B cell (primary cell): Measurements from ENCODE around the gene DLG2. TPM values are rescaled to one million over a fixed set of nuclear protein-coding genes. Genes with fewer than 3 reads are reported as not detected.
"Not testable (repeated sequence)": the region's sequence is repeated elsewhere in the genome, so short reads cannot be mapped to it uniquely, and the experiment has no call there.

Experiments
- ATAC-seq: fragments of 200-7000 bp; cut with Tn5 transposase; one replicate; pipeline ENCODE4 v1.10.0; 2021; ENCODE audit warnings: low read depth, mild to moderate bottlenecking, moderate number of reproducible peaks, moderate library complexity
- CTCF ChIA-PET: fragments of 350-600 bp; sonication (Branson Sonifier 250); formaldehyde crosslinking; loops from one replicate; lab custom pipeline; 2021; ENCODE audit warnings: antibody characterized with exemption, inconsistent platforms; lab: Charles Lee
- POLR2A ChIA-PET: fragments of 350-600 bp; sonication (Branson Sonifier 250); formaldehyde crosslinking; loops from one replicate; lab custom pipeline; 2021; ENCODE audit warnings: antibody characterized with exemption; lab: Charles Lee
- DNase-seq: peaks from one replicate; pipeline ENCODE4 v3.0.0; 2013
- H2AFZ ChIP-seq: 2 replicates; pipeline ENCODE4 v1.6.1; 2012; ENCODE audit warnings: mild to moderate bottlenecking, low read depth, low read length; ENCODE audit not compliant: insufficient read depth, poor library complexity, severe bottlenecking
- H3K27ac ChIP-seq, 2 donors: 1 replicate in 1 of 2; 2 replicates in 1 of 2; pipeline ENCODE4 v1.5.1; 2012 to 2013; ENCODE audit warnings: low read length in 2 of 2, mild to moderate bottlenecking in 2 of 2, moderate library complexity in 1 of 2
- H3K27me3 ChIP-seq, 4 experiments: fragments of 200-600 bp in 1 of 4; sonication (generic) in 1 of 4; replicated peaks in 1 of 4; 1 replicate in 2 of 4; 2 replicates in 2 of 4; pipeline versions ENCODE4 v1.6.1 to v1.7.0; 2013 to 2016; ENCODE audit warnings: low read length in 3 of 4, mild to moderate bottlenecking in 2 of 4, mixed read lengths in 1 of 4, moderate library complexity in 1 of 4; ENCODE audit not compliant: insufficient read depth in 4 of 4, control insufficient read depth in 3 of 4; ENCODE audit errors: control extremely low read depth in 1 of 4
- H3K36me3 ChIP-seq, 2 experiments: replicated peaks in 1 of 2; 1 replicate in 1 of 2; 2 replicates in 1 of 2; pipeline versions ENCODE4 v1.6.1 to v1.7.1; 2013; ENCODE audit warnings: low read length in 1 of 2; ENCODE audit not compliant: insufficient read depth in 2 of 2, control insufficient read depth in 1 of 2; ENCODE audit errors: control extremely low read depth in 1 of 2, extremely low read depth in 1 of 2
- H3K4me1 ChIP-seq, 2 donors: fragments of 200-600 bp in 1 of 2; sonication (generic) in 1 of 2; 1 replicate in 1 of 2; 2 replicates in 1 of 2; pipeline versions ENCODE4 v1.5.1 to v1.6.1; 2013 to 2017; ENCODE audit warnings: low read length in 2 of 2; ENCODE audit not compliant: control insufficient read depth in 2 of 2, insufficient read depth in 2 of 2
- H3K4me2 ChIP-seq: replicated peaks from 2 replicates; pipeline ENCODE3; 2012; ENCODE audit warnings: mild to moderate bottlenecking, low read depth, low read length; ENCODE audit not compliant: poor library complexity, severe bottlenecking
- H3K4me3 ChIP-seq, 5 experiments: fragments of 200-600 bp in 1 of 5; sonication (generic) in 1 of 5; 1 replicate in 3 of 5; 2 replicates in 2 of 5; pipeline versions ENCODE4 v1.5.1 to v1.7.0; 2011 to 2016; ENCODE audit warnings: low read length in 4 of 5, mild to moderate bottlenecking in 4 of 5, low read depth in 2 of 5, control low read depth in 1 of 5, moderate library complexity in 1 of 5; ENCODE audit not compliant: insufficient read depth in 1 of 5; ENCODE audit errors: control extremely low read depth in 1 of 5, extremely low read depth in 1 of 5
- H3K79me2 ChIP-seq: fragments of 200-600 bp; sonication (generic); one replicate; pipeline ENCODE4 v1.6.0; 2016; ENCODE audit warnings: low read length; ENCODE audit not compliant: control insufficient read depth, insufficient read depth
- H3K9ac ChIP-seq: fragments of 200-600 bp; sonication (generic); 2 replicates; pipeline ENCODE4 v1.6.1; 2017; ENCODE audit warnings: mild to moderate bottlenecking, low read length, moderate library complexity
- H3K9me3 ChIP-seq, 3 donors: one replicate each; pipeline versions ENCODE4 v1.6.1 to v1.7.1; 2013; ENCODE audit warnings: low read length in 2 of 3; ENCODE audit not compliant: control insufficient read depth in 2 of 3, insufficient read depth in 1 of 3; ENCODE audit errors: control extremely low read depth in 1 of 3
- H4K20me1 ChIP-seq: 2 replicates; pipeline ENCODE4 v1.6.0; 2012; ENCODE audit warnings: mild to moderate bottlenecking, low read length; ENCODE audit not compliant: insufficient read depth, control insufficient read depth, poor library complexity, severe bottlenecking
- H3K27ac Mint-ChIP-seq: one replicate; pipeline ENCODE4 v1.8.0; 2021; ENCODE audit warnings: mixed read lengths
- H3K27me3 Mint-ChIP-seq: one replicate; pipeline ENCODE4 v1.8.0; 2021; ENCODE audit warnings: mixed read lengths
- H3K4me1 Mint-ChIP-seq: one replicate; pipeline ENCODE4 v1.8.0; 2021; ENCODE audit warnings: mixed read lengths
- H3K4me3 Mint-ChIP-seq: one replicate; pipeline ENCODE4 v1.8.0; 2021; ENCODE audit warnings: mixed read lengths
- H3K9me3 Mint-ChIP-seq: one replicate; pipeline ENCODE4 v1.8.0; 2022; ENCODE audit warnings: mixed read lengths; ENCODE audit not compliant: insufficient read depth
- CTCF ChIP-seq: fragments of 200-600 bp; IDR thresholded peaks from one replicate; pipeline ENCODE4 v1.8.0; 2022; ENCODE audit warnings: antibody characterized with exemption, mild to moderate bottlenecking
- EZH2 ChIP-seq: IDR thresholded peaks from 2 replicates; pipeline ENCODE4 v1.6.1; 2012; ENCODE audit warnings: borderline replicate concordance, low read depth, mild to moderate bottlenecking, moderate library complexity, low read length; ENCODE audit not compliant: insufficient read depth, poor library complexity, severe bottlenecking
- WGBS: methylation state at CpG from one replicate; pipeline ENCODE4 v1.1.5; 2013; ENCODE audit warnings: missing lambda C conversion rate; ENCODE audit not compliant: insufficient coverage; 5-methylcytosine and 5-hydroxymethylcytosine counted together
- intact Hi-C: fragments of 100-400 bp; cut with micrococcal nuclease; formaldehyde crosslinking; loops from one replicate; pipeline ENCODE4 v1.10.0; 2022
- polyA plus RNA-seq: library from polyadenylated mRNA; depleted of rRNA; stranded (reverse); fragments of >200 nt; gene quantifications from 2 replicates; pipeline ENCODE4 v1.2.3, GENCODE V29; 2012
- total RNA-seq, 2 donors: library from RNA; stranded (reverse); fragments of 120-200 nt in 1 of 2; gene quantifications; 1 replicate in 1 of 2; 2 replicates in 1 of 2; pipeline versions ENCODE4 v1.2.3 to v1.2.4, GENCODE V29; 2013 to 2022

DLG2 gene
- total and polyA plus RNA-seq, 2 donors (not counting 1 experiment from before 2014, with no cell fraction given): 0.54 to 5.4 TPM

GRCh38 chr11:84788220-84788619 is 838.9 kb downstream of the DLG2 start:
- CTCF ChIA-PET: no interaction called here
- no CpG with 5 or more reads among the region's 4 CpGs for WGBS
- no peak overlapping the region for H3K4me3 Mint-ChIP-seq
- no peak for TF ChIP-seq CTCF
- TF ChIP-seq EZH2: no peak
- Histone ChIP-seq H3K36me3 (no peaks in the 10 kb centered on the region), H3K27me3 (no peaks in the 10 kb centered on the region), H3K9ac (no peak overlapping the region), H3K4me3 (no peak overlapping the region), H4K20me1 (no peaks in the 10 kb centered on the region), H3K9me3 (no peaks in the 10 kb centered on the region), H2AFZ (no peak overlapping the region), H3K4me2 (no peak overlapping the region), H3K4me1 (no peaks in the 10 kb centered on the region), H3K79me2 (no peaks in the 10 kb centered on the region), H3K27ac (no peak overlapping the region)
- POLR2A ChIA-PET: no interaction called here
- H3K27ac Mint-ChIP-seq: no peak overlapping the region
- no peak for DNase-seq
- no peaks in the 10 kb centered on the region for H3K27me3 Mint-ChIP-seq
- ATAC-seq: no peak
- H3K4me1 Mint-ChIP-seq: peaks cover 4% of the 10 kb centered on the region
- intact Hi-C loops: loop anchor here (10.0 kb wide), 1 partner anchor 377 kb away; no protein-coding TSS in a partner anchor
- H3K9me3 Mint-ChIP-seq: peaks cover 8% of the 10 kb centered on the region

- CTCF ChIA-PET: interaction anchor here (0.7 to 1.1 kb wide), 2 partner anchors 225 to 381 kb away, joined by 3 read pairs; no protein-coding TSS in a partner anchor
Measured at GRCh38 chr11:84784158-84784557, 843.0 kb downstream of the DLG2 start.

More at GRCh38 chr11:84784158-84784557, 843.0 kb downstream of the DLG2 start:
- H3K9ac ChIP-seq, H3K27ac Mint-ChIP-seq, H3K27me3 ChIP-seq, H4K20me1 ChIP-seq, DNase-seq, H3K27ac ChIP-seq, H3K27me3 Mint-ChIP-seq, POLR2A ChIA-PET, H3K36me3 ChIP-seq, H3K9me3 ChIP-seq, H3K4me1 Mint-ChIP-seq, H3K4me2 ChIP-seq, ATAC-seq, H3K79me2 ChIP-seq, H3K4me3 Mint-ChIP-seq, H2AFZ ChIP-seq, H3K9me3 Mint-ChIP-seq, H3K4me1 ChIP-seq, H3K4me3 ChIP-seq: not testable (repeated sequence)
- no CpG with 5 or more reads among the region's 4 CpGs for WGBS
- intact Hi-C loops: loop anchor here (10.0 kb wide), 1 partner anchor 381 kb away; no protein-coding TSS in a partner anchor
